Measurements from ENCODE around the gene FAM81A. TPM values are rescaled to one million over a fixed set of nuclear protein-coding genes. Genes with fewer than 3 reads are reported as not detected.

FAM81A gene
- total and polyA plus RNA-seq, 10 donors = 0.77 to 3.0 (median 2.1) TPM

GRCh38 chr15:59434481-59434880, 3.5 kb upstream of the FAM81A start:
- H3K36me3 ChIP-seq = no peaks in the 10 kb centered on the region
- H3K27ac ChIP-seq = no peak overlapping the region
- TF ChIP-seq CTCF (IDR thresholded peaks at IDR 0.05 in 8 of 11, conservative IDR thresholded peaks at IDR 0.05 in 3 of 11) (no peak), POLR2A (IDR thresholded peaks at IDR 0.05) (no peak), POLR2AphosphoS5 (IDR thresholded peaks at IDR 0.05) (no peak)
- peaks cover 6 to 26% (median 18%) of the 10 kb centered on the region in 6 donors for H3K4me1 ChIP-seq
- H3K9me3 ChIP-seq = peaks cover 0 to 5% (median 3%) of the 10 kb centered on the region in 8 donors
- no peak overlapping the region for H3K4me3 ChIP-seq
- WGBS, 5 donors = 75 to 79% (median 77%) methylated on average over 4 of the region's 4 CpGs
- intact Hi-C loops (cut with DNase I; ENCODE audit: low total_unique reads) = no loop called here
- H3K27me3 ChIP-seq (replicated peaks in 1 of 7) = peaks cover 0 to 50% (median 5%) of the 10 kb centered on the region in 7 donors
- no peak for DNase-seq

GRCh38 chr15:59436774-59437141, 1.2 kb upstream of the FAM81A start:
- Histone ChIP-seq H3K27me3 (replicated peaks in 1 of 7) (peaks cover 0 to 50% (median 5%) of the 10 kb centered on the region in 7 donors), H3K27ac (no peak overlapping the region), H3K4me1 (peaks cover 11 to 32% (median 21%) of the 10 kb centered on the region in 6 donors), H3K9me3 (no peaks in the 10 kb centered on the region), H3K36me3 (no peaks in the 10 kb centered on the region), H3K4me3 (peak overlapping the region in 2 of 8 donors; percentile 52 to 79)
- DNase-seq = no peak
- intact Hi-C loops (cut with DNase I; ENCODE audit: low total_unique reads) = no loop called here
- TF ChIP-seq POLR2A (IDR thresholded peaks at IDR 0.05) (no peak), POLR2AphosphoS5 (IDR thresholded peaks at IDR 0.05) (no peak), CTCF (IDR thresholded peaks at IDR 0.05 in 8 of 11, conservative IDR thresholded peaks at IDR 0.05 in 3 of 11) (no peak)
- 22 to 38% (median 27%) methylated on average over 6 of the region's 6 CpGs for WGBS, 5 donors

DNA sequence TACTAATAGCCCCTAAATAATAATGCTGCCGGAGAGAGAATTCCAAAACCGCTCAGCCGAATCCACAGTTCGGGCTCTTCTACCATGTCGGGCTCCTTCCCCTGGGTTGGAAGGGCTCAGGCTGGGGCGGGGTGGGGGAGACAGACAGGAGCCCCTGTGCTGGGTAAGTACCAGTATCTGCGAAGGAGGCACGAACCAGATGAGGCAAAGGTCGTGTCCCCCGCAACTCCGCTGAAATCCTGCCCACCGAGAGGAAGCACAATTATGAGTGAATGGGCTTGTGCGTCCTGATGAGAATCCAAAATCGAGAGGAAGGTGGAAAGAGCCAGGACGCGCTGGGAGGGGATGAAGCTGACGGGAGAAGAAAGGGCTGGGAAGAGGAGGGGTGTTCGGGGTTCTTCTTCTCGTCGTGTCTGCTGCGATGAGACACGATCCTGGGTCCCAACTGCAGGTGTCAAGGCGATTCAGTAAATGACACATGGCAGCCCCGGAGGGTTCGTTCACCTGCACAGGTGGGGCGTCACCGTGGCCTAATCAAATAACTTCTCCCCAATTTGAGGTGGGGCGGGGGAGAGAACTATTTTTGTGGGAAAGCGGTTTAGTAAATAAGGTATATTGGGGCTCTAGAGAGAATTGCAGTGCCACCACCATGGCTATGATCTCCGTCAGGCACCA, 707 bp upstream of the FAM81A start:
- Histone ChIP-seq H3K36me3 (no peaks in the 10 kb centered on the region), H3K27ac (no peak overlapping the region), H3K27me3 (replicated peaks in 1 of 7) (peaks cover 0 to 50% (median 5%) of the 10 kb centered on the region in 7 donors), H3K4me1 (peaks cover 11 to 36% (median 22%) of the 10 kb centered on the region in 6 donors), H3K9me3 (no peaks in the 10 kb centered on the region), H3K4me3 (peak overlapping the region; percentile 42 to 79 (median 52))
- 7 to 10% (median 7%) methylated on average over 30 of the region's 30 CpGs for WGBS, 5 donors
- TF ChIP-seq CTCF (IDR thresholded peaks at IDR 0.05 in 8 of 11, conservative IDR thresholded peaks at IDR 0.05 in 3 of 11) = no peak
- TF ChIP-seq POLR2AphosphoS5 (IDR thresholded peaks at IDR 0.05) = no peak
- TF ChIP-seq POLR2A (IDR thresholded peaks at IDR 0.05) = no peak
- DNase-seq = no peak
- intact Hi-C loops (cut with DNase I; ENCODE audit: low total_unique reads) = no loop called here

DNA sequence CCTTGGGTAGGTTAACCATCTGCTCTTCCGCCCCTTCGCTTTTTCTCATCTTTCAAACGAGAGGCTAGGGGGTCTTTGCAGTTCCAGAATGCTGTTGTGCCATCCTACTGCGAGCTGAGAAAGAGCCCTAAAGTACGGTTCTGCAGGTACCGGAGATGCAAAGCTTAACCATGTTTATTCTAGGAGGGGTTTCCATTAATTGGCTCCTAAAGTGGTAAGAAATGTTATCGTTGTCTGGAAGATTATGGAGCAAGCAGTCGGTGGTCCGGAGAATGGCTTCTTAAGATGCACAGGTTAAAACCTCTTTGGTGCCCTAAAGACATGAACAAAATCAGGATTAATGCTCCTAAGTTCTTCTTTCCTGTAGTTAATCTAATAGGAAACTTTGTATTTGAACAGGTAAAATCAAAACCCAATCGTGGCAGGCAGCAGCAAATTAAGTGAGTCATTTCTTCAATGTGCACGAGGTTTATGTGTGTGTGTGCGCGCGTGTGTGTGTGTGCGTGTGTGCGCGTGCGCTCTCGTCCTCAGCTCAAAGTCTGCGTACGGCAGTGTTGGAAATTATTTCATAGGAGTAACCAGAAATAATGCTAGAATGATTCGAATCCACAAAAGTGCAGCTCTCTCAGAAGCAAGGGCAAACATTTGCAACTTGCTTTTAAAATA, 772 bp downstream of the FAM81A start:
- intact Hi-C loops (cut with DNase I; ENCODE audit: low total_unique reads) = no loop called here

More for the DNA sequence above, 772 bp downstream of the FAM81A start:
- peaks cover 11 to 36% (median 22%) of the 10 kb centered on the region in 6 donors for H3K4me1 ChIP-seq
- WGBS, 5 donors = 60 to 68% (median 65%) methylated on average over 20 to 22 of the region's 22 CpGs
- no peaks in the 10 kb centered on the region for H3K9me3 ChIP-seq
- no peak for TF ChIP-seq POLR2A (IDR thresholded peaks at IDR 0.05)
- TF ChIP-seq CTCF (IDR thresholded peaks at IDR 0.05 in 8 of 11, conservative IDR thresholded peaks at IDR 0.05 in 3 of 11) = no peak
- TF ChIP-seq POLR2AphosphoS5 (IDR thresholded peaks at IDR 0.05) = no peak
- H3K4me3 ChIP-seq = peak overlapping the region; percentile 43 to 79 (median 51)
- H3K27ac ChIP-seq = no peak overlapping the region
- H3K27me3 ChIP-seq (replicated peaks in 1 of 7) = peaks cover 0 to 49% (median 5%) of the 10 kb centered on the region in 7 donors
- H3K36me3 ChIP-seq = no peaks in the 10 kb centered on the region
- DNase-seq = no peak
